Measurements from ENCODE around the gene KIF21A. TPM values are rescaled to one million over a fixed set of nuclear protein-coding genes. Genes with fewer than 3 reads are reported as not detected.
A peak's percentile ranks its signal among the peaks of the same experiment; 100 is the strongest.

KIF21A gene
- total RNA-seq, 2 experiments from 2014 or later, result 13.0 to 13.1 TPM

GRCh38 chr12:39343665-39344064 is 99.3 kb downstream of the KIF21A start:
- H3K4me1 Mint-ChIP-seq, result no peaks in the 10 kb centered on the region

GRCh38 chr12:39341761-39342160 is 101.2 kb downstream of the KIF21A start:
- no peaks in the 10 kb centered on the region for H3K9me3 Mint-ChIP-seq
- CTCF ChIA-PET, result no interaction called here
- H3K27me3 Mint-ChIP-seq, result no peaks in the 10 kb centered on the region
- DNase-seq, result no peak
- H3K36me3 Mint-ChIP-seq (ENCODE audit: low read depth), result peaks cover 5% of the 10 kb centered on the region
- POLR2A ChIA-PET, result no interaction called here
- H3K27ac Mint-ChIP-seq, result no peak overlapping the region
- no peaks in the 10 kb centered on the region for H3K4me1 Mint-ChIP-seq
- H3K4me3 Mint-ChIP-seq, result no peak overlapping the region

More at GRCh38 chr12:39343665-39344064, 99.3 kb downstream of the KIF21A start:
- ChIA-PET CTCF (interaction anchor here (1.1 kb wide), 1 partner anchor 12 kb away, joined by 3 read pairs; no protein-coding TSS in a partner anchor), POLR2A (no interaction called here)
- no peaks in the 10 kb centered on the region for H3K9me3 Mint-ChIP-seq
- peaks cover 5% of the 10 kb centered on the region for H3K36me3 Mint-ChIP-seq (ENCODE audit: low read depth)
- no peak for DNase-seq
- no peak overlapping the region for H3K4me3 Mint-ChIP-seq
- no peaks in the 10 kb centered on the region for H3K27me3 Mint-ChIP-seq
- no peak overlapping the region for H3K27ac Mint-ChIP-seq

GRCh38 chr12:39341179-39341578 is 101.7 kb downstream of the KIF21A start:
- Mint-ChIP-seq H3K4me1 (no peaks in the 10 kb centered on the region), H3K27me3 (no peaks in the 10 kb centered on the region), H3K4me3 (no peak overlapping the region), H3K36me3 (ENCODE audit: low read depth) (peaks cover 5% of the 10 kb centered on the region), H3K27ac (no peak overlapping the region), H3K9me3 (no peaks in the 10 kb centered on the region)
- ChIA-PET POLR2A (no interaction called here), CTCF (no interaction called here)
- DNase-seq, result no peak

- H3K4me3 Mint-ChIP-seq, result no peak overlapping the region
- H3K36me3 Mint-ChIP-seq (ENCODE audit: low read depth), result peaks cover 20% of the 10 kb centered on the region
- POLR2A ChIA-PET, result no interaction called here
- CTCF ChIA-PET, result no interaction called here
- H3K9me3 Mint-ChIP-seq, result no peaks in the 10 kb centered on the region
- H3K4me1 Mint-ChIP-seq, result peaks cover 16% of the 10 kb centered on the region
- H3K27ac Mint-ChIP-seq, result peak overlapping the region; percentile 12
- no peak for DNase-seq
- no peaks in the 10 kb centered on the region for H3K27me3 Mint-ChIP-seq
These were observed 110.2 kb downstream of the KIF21A start for GRCh38 chr12:39332661-39333175.

- H3K27me3 Mint-ChIP-seq, result no peaks in the 10 kb centered on the region
- peak overlapping the region; percentile 85 for H3K27ac Mint-ChIP-seq
- ChIA-PET POLR2A (no interaction called here), CTCF (interaction anchor here (0.6 kb wide), 1 partner anchor 58 kb away, joined by 4 read pairs; no protein-coding TSS in a partner anchor)
- H3K9me3 Mint-ChIP-seq, result no peaks in the 10 kb centered on the region
- peaks cover 20% of the 10 kb centered on the region for H3K36me3 Mint-ChIP-seq (ENCODE audit: low read depth)
- DNase-seq, result no peak
- no peak overlapping the region for H3K4me3 Mint-ChIP-seq
- H3K4me1 Mint-ChIP-seq, result peaks cover 16% of the 10 kb centered on the region
These were observed 111.2 kb downstream of the KIF21A start for GRCh38 chr12:39331539-39332261.

- Mint-ChIP-seq H3K36me3 (ENCODE audit: low read depth) (peaks cover 20% of the 10 kb centered on the region), H3K4me3 (no peak overlapping the region), H3K4me1 (peaks cover 16% of the 10 kb centered on the region), H3K27me3 (no peaks in the 10 kb centered on the region), H3K27ac (no peak overlapping the region), H3K9me3 (no peaks in the 10 kb centered on the region)
- ChIA-PET CTCF (interaction anchor here (1.1 kb wide), 1 partner anchor 23 kb away, joined by 3 read pairs; no protein-coding TSS in a partner anchor), POLR2A (no interaction called here)
- DNase-seq, result no peak
These were observed 113.0 kb downstream of the KIF21A start for GRCh38 chr12:39329876-39330275.

GRCh38 chr12:39329018-39329417 is 113.9 kb downstream of the KIF21A start:
- POLR2A ChIA-PET, result no interaction called here
- H3K4me1 Mint-ChIP-seq, result peaks cover 16% of the 10 kb centered on the region

GRCh38 chr12:39327965-39328364 is 115.0 kb downstream of the KIF21A start:
- H3K4me1 Mint-ChIP-seq, result peaks cover 16% of the 10 kb centered on the region
- H3K36me3 Mint-ChIP-seq (ENCODE audit: low read depth), result peaks cover 20% of the 10 kb centered on the region
- ChIA-PET CTCF (no interaction called here), POLR2A (no interaction called here)
- H3K27me3 Mint-ChIP-seq, result no peaks in the 10 kb centered on the region
- no peaks in the 10 kb centered on the region for H3K9me3 Mint-ChIP-seq
- H3K27ac Mint-ChIP-seq, result no peak overlapping the region
- no peak overlapping the region for H3K4me3 Mint-ChIP-seq
- DNase-seq, result no peak

More at GRCh38 chr12:39329018-39329417, 113.9 kb downstream of the KIF21A start:
- Mint-ChIP-seq H3K9me3 (no peaks in the 10 kb centered on the region), H3K27me3 (no peaks in the 10 kb centered on the region), H3K36me3 (ENCODE audit: low read depth) (peaks cover 20% of the 10 kb centered on the region), H3K27ac (no peak overlapping the region), H3K4me3 (no peak overlapping the region)
- DNase-seq, result no peak
- CTCF ChIA-PET, result no interaction called here

- no peaks in the 10 kb centered on the region for H3K9me3 Mint-ChIP-seq
- H3K4me3 Mint-ChIP-seq, result no peak overlapping the region
- POLR2A ChIA-PET, result no interaction called here
- no peaks in the 10 kb centered on the region for H3K27me3 Mint-ChIP-seq
- CTCF ChIA-PET, result no interaction called here
- H3K4me1 Mint-ChIP-seq, result peaks cover 15% of the 10 kb centered on the region
- DNase-seq, result no peak
- no peak overlapping the region for H3K27ac Mint-ChIP-seq
- peaks cover 16% of the 10 kb centered on the region for H3K36me3 Mint-ChIP-seq (ENCODE audit: low read depth)
These were observed 115.4 kb downstream of the KIF21A start for GRCh38 chr12:39327510-39327909.

- Mint-ChIP-seq H3K36me3 (ENCODE audit: low read depth) (no peaks in the 10 kb centered on the region), H3K4me1 (no peaks in the 10 kb centered on the region), H3K9me3 (no peaks in the 10 kb centered on the region), H3K27ac (no peak overlapping the region), H3K4me3 (no peak overlapping the region), H3K27me3 (no peaks in the 10 kb centered on the region)
- POLR2A ChIA-PET, result no interaction called here
- DNase-seq, result no peak
- CTCF ChIA-PET, result no interaction called here
These were observed 123.7 kb downstream of the KIF21A start for GRCh38 chr12:39319180-39319579.

- H3K4me3 Mint-ChIP-seq, result no peak overlapping the region
- no peak overlapping the region for H3K27ac Mint-ChIP-seq
- ChIA-PET CTCF (no interaction called here), POLR2A (no interaction called here)
- H3K9me3 Mint-ChIP-seq, result no peaks in the 10 kb centered on the region
- no peak for DNase-seq
- H3K27me3 Mint-ChIP-seq, result no peaks in the 10 kb centered on the region
- H3K4me1 Mint-ChIP-seq, result no peaks in the 10 kb centered on the region
- H3K36me3 Mint-ChIP-seq (ENCODE audit: low read depth), result no peaks in the 10 kb centered on the region
These were observed 128.4 kb downstream of the KIF21A start for GRCh38 chr12:39314547-39314946.

- Mint-ChIP-seq H3K4me1 (no peaks in the 10 kb centered on the region), H3K4me3 (no peak overlapping the region), H3K36me3 (ENCODE audit: low read depth) (no peaks in the 10 kb centered on the region), H3K9me3 (no peaks in the 10 kb centered on the region), H3K27ac (no peak overlapping the region), H3K27me3 (no peaks in the 10 kb centered on the region)
- POLR2A ChIA-PET, result no interaction called here
- CTCF ChIA-PET, result no interaction called here
- no peak for DNase-seq
These were observed 133.4 kb downstream of the KIF21A start for GRCh38 chr12:39309516-39309915.

GRCh38 chr12:39301422-39301821 is 141.5 kb downstream of the KIF21A start:
- H3K9me3 Mint-ChIP-seq, result no peaks in the 10 kb centered on the region
- no peaks in the 10 kb centered on the region for H3K27me3 Mint-ChIP-seq
- H3K4me1 Mint-ChIP-seq, result no peaks in the 10 kb centered on the region
- peaks cover 5% of the 10 kb centered on the region for H3K36me3 Mint-ChIP-seq (ENCODE audit: low read depth)
- no peak overlapping the region for H3K27ac Mint-ChIP-seq
- ChIA-PET POLR2A (no interaction called here), CTCF (no interaction called here)
- H3K4me3 Mint-ChIP-seq, result no peak overlapping the region
- DNase-seq, result no peak

GRCh38 chr12:39300799-39301198 is 142.1 kb downstream of the KIF21A start:
- Mint-ChIP-seq H3K4me1 (no peaks in the 10 kb centered on the region), H3K27me3 (no peaks in the 10 kb centered on the region), H3K27ac (no peak overlapping the region), H3K4me3 (no peak overlapping the region), H3K36me3 (ENCODE audit: low read depth) (peaks cover 5% of the 10 kb centered on the region), H3K9me3 (no peaks in the 10 kb centered on the region)
- ChIA-PET CTCF (no interaction called here), POLR2A (no interaction called here)
- no peak for DNase-seq

All from activated CD4-positive, alpha-beta T cell treated with anti-CD3 and anti-CD28 coated beads, Interleukin-2, amount 10 ng/mL, durations not matched to agents 7 days and 5 days (primary cell).